ENCODE measurements around the gene RTBDN.

The RTBDN gene
- 0 reads per million in 2 donors for total RNA-seq

GRCh38 chr19:12834566-12834943 is at the start of gene RTBDN:
Gene RTBDN, minus strand, starts transcription at chr19:12834579. Its CDS starts 4,600 bp downstream, at chr19:12829979.
- no peak for DNase-seq

- no peak for DNase-seq
Observed at GRCh38 chr19:12882589-12882988, 48.2 kb upstream of the RTBDN start.

DNA sequence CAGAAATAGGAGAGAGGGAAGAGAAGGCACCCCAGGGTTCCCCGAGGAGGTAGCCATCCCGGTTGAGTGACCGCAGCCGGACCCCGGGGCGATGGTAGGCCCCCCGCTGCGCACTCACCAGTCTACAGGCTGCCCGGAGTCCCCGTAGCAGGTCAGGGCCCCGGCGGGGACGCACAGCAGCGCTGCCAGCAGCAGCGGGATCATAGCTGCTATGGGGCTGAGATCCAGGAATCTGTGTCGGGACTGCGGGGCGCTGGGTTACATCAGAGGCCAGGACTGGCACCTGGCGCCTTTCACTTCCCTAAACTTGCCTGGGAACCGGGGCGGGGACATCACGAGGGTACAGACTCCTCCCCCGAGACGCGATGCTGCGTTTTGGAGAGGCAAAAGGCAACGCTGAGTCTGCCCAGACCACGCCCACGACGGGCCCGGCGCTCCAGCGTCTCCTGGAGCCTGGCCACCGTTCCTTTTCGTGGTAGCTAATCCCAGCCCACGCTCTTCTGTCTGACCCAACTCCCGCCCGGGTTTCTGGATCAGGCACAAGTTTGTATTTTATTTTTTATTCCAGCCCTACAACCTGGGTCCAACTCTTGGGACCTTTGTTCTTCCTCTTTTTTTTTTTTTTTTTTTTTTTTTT is 46.9 kb upstream of the RTBDN start, which contains the start of gene DNASE2:
Gene DNASE2, minus strand, starts transcription at position 278 of the 637 bp plus-strand sequence. Its CDS starts 74 bp downstream, at position 204.
- peak; percentile 78 for DNase-seq

- DNase-seq, result no peak
Observed at GRCh38 chr19:12880551-12881171, 46.3 kb upstream of the RTBDN start.

- no peak for DNase-seq
Observed at GRCh38 chr19:12875086-12875485, 40.7 kb upstream of the RTBDN start.

DNA sequence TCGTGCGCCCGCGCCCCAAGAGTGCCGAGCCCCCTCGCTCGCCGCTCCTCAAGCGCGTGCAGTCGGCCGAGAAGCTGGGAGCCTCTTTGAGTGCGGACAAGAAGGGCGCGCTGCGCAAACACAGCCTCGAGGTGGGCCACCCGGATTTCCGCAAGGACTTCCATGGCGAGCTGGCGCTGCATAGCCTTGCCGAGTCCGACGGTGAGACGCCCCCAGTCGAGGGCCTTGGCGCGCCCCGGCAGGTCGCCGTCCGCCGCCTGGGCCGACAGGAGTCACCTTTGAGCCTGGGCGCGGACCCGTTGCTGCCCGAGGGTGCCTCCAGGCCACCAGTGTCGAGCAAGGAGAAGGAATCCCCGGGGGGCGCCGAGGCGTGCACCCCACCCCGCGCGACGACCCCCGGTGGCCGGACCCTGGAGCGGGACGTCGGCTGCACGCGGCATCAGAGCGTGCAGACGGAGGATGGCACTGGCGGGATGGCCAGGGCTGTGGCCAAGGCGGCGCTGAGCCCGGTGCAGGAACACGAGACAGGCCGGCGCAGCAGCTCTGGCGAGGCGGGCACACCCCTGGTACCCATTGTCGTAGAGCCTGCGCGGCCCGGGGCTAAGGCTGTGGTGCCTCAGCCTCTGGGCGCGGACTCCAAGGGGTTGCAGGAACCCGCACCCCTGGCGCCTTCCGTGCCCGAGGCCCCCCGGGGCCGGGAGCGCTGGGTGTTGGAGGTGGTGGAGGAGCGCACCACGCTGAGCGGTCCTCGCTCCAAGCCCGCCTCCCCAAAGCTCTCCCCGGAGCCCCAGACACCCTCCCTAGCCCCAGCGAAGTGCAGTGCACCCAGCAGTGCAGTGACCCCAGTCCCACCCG is 39.7 kb upstream of the RTBDN start:
- no peak for DNase-seq

GRCh38 chr19:12872941-12873890 is 38.8 kb upstream of the RTBDN start:
- peak; percentile 33 for DNase-seq

DNA sequence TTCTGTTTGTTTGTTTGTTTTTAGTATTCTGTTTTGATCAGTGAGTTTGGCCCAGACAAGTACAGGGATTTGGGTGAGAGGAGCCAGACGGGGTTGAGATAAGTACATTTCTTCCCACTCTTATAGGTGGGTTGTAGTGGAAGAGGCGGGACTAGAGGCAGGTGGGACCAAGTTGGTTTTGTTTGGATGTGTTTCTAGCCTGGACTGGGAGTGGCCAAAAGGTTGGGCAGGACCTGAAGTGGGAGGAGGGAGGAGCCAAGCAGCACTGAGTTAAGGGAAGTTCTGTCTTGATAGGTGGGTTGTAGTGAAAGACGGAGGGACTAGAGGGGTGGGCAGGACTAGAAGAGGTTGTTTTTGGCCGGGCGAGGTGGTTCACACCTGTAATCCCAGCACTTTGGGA is 37.9 kb upstream of the RTBDN start:
- no peak for DNase-seq

DNA sequence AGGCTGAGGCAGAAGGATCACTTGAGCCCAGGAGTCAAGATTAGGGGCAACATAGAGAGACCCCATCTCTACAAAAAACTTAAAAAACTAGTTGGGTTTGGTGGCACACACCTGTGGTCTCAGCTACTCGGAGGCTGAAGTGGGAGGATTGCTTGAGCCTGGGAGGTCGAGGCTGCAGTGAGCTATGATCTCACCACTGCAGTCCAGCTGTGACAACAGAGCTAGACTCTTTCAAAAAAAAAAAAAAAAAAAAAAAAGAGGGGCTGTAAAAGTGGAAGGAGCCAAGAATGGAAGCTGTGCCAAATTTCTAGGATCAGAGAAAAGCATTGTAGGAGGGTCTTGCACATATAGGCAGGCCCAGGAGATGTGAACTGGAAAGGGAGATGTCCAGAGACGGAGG is 37.3 kb upstream of the RTBDN start:
- DNase-seq, result no peak

DNA sequence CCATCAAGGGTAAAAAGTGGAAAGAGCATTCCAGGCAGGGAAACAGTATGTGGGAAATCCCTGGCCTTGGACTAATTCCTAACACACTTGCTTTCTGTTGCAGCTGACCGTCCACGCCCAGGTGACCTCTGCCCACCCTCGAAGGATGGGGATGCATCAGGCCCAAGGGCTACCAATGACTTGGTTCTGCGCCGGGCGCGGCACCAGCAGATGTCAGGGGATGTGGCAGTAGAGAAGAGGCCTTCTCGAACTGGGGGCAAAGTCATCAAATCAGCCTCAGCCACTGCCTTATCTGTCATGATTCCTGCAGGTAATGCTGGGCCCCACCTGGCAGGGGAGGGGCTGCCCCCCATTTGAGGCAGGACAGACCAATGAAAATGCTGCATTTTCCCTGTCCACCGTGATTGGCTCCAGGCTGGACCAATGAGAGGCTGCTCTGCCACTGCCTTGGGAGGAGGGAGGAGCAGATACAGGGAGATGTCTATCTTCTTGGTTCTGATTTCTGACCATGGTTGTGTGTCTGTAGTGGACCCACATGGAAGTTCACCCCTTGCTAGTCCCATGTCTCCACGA is 34.2 kb upstream of the RTBDN start:
- DNase-seq, result no peak

DNA sequence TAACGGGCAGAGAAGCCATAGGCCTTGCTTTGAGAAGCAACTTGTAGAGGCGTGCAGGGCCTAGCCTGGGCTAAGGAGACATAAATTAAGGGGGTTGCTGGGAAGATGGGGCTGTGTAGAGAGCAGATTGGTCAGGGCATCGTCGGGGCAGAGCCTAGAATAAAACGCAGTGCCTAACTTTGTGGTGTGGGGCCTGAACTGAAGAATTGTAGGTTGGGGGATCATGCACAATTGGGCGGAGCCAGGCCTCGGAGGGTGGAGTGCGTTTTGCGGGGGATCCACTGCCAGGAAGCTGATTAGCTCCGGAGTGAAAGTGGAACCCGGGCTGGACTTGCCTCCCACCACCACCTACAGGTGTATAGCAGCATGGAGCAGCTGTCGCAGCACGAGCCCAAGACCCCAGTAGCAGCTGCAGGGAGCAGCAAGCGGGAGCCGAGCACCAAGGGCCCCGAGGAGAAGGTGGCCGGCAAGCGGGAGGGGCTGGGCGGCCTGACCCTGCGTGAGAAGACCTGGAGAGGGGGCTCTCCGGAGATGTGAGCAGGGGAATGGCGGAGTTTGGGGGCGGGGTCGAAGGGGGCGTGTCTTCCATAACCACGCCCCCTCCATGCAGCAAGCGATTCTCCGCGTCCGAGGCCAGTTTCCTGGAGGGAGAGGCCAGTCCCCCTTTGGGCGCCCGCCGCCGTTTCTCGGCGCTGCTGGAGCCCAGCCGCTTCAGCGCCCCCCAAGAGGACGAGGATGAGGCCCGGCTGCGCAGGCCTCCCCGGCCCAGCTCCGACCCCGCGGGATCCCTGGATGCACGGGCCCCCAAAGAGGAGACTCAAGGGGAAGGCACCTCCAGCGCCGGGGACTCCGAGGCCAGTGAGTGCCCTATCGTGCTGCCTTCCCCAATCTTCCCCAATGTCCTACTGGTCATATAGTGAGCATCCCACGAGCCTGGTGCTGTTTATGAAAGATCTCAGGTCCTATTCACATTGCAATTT is 33.0 kb upstream of the RTBDN start:
- peak; percentile 37 for DNase-seq

GRCh38 chr19:12866416-12867119 is 32.2 kb upstream of the RTBDN start:
- DNase-seq, result no peak

DNA sequence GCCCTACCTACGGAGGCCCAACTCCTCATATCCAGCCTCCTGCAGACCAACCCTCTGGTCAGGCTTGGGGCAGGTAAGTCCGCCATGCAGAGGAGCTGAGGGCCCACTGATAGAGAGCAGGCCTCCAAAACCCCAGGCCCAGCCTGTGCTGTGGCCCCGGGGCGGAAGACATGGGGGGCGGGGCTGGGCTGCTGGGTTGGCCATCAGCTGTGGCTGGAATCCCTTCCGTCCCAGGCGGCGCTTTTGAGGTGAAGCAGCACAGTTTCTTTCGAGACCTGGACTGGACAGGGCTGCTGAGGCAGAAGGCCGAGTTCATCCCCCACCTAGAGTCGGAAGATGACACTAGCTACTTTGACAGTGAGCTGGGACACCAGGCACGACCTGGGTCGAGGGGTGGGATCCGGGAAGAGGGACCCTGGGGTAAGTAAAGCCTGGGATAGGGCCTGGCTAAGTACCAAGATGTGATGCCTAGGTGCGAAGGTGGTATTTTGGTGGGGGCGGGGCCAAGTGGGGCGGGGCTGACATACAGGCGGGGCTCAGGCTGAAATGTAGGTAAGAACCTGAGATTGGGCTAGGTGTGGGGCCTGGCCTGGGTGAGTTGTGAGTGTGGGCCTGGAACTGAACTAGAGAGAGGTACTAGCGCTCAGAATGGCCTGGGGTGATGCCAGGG is 31.5 kb upstream of the RTBDN start:
- DNase-seq, result no peak

GRCh38 chr19:12864721-12865715 is 30.6 kb upstream of the RTBDN start:
- DNase-seq, result no peak

DNA sequence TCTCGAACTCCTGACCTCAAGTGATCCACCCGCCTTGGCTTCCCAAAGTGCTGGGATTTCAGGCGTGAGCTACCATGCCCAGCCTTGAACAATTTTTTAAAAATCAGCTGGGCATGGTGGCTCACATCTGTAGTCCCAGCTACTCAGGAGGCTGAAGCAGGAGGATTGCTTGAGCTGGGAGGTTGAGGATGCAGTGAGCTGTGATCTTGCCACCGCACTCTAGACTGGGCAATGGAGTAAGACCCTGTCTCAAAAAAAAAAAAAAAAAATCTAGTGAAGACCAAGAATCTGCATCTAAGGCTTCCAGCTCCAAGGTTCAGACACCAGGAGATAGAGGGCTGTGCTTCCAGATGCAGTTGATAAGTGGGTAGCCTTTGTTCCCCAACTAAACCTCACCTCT is 29.8 kb upstream of the RTBDN start:
- DNase-seq, result no peak

DNA sequence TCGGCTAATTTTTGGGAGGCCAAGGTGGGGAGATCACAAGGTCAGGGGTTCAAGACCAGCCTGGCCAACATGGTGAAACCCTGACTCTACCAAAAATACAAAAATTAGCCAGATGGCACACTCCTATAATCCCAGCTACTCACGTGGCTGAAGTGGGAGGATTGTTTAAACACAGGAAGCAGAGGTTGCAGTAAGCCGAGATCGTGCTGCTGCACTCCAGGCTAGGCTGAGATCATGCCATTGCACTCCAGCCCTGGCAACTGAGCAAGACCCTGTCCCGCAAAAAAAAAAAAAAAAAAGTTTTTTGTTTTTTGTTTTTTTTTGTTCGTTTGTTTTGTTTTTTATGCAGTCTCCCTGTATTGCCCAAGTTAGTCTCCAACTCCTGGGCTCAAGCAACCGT is 25.2 kb upstream of the RTBDN start:
- DNase-seq, result no peak

DNA sequence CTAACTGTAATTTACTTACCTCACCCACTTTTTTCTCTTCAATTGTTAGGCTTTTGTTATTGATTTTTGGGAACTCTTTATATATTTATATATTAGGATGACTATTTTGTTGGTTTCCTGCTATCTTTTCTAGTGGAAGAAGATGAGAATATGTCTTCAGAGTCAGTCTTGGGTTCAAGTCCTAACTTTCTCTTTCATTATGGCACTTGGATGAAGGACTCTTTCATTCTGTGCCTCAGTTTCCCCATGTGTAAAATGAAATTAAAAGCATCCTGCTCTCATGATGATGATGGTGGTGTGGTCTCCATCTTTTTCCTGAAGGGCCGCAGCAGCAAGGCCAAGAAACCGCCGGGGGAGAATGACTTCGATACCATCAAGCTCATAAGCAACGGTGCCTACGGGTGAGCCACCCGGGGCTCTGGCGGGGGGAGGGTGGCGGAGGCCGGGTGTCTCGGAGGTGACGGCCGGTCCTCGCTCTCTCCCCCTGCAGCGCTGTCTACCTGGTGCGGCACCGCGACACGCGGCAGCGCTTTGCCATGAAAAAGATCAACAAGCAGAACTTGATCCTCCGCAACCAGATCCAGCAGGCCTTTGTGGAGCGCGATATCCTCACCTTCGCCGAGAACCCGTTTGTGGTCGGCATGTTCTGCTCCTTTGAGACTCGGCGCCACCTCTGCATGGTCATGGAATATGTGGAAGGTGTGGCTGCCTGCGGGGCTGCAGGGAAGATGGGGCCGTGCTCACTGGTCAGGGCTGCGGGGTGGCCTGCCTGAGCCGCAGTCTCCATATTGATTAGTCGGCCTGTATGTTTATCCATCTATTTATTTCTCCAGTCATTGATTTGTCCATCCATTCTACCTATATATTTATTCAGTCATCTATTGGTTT is 23.9 kb upstream of the RTBDN start:
- no peak for DNase-seq

Data from T-helper 9 cell (primary cell).